Fibroblast of lung (primary cell): Measurements from ENCODE around the gene ACOXL.
"Not testable (repeated sequence)": the region's sequence is repeated elsewhere in the genome, so short reads cannot be mapped to it uniquely, and the experiment has no call there.

Source experiments
- CTCF ChIP-seq, 2 donors: IDR thresholded peaks in 1 of 2; conservative IDR thresholded peaks in 1 of 2; 1 replicate in 1 of 2; 2 replicates in 1 of 2; pipeline ENCODE4 v1.5.1; 2011 to 2012; ENCODE audit warnings: low read length in 2 of 2, control low read depth in 1 of 2, inconsistent platforms in 1 of 2, low read depth in 1 of 2, mild to moderate bottlenecking in 1 of 2
- EZH2 ChIP-seq: IDR thresholded peaks from 2 replicates; pipeline ENCODE4 v1.5.1; 2012; ENCODE audit warnings: low read length, control low read depth, mild to moderate bottlenecking; ENCODE audit errors: missing control alignments

GRCh38 chr2:110855841-110856240, 123.5 kb downstream of the ACOXL start:
- TF ChIP-seq CTCF (conservative IDR thresholded peaks at IDR 0.05 in 1 of 2, IDR thresholded peaks at IDR 0.05 in 1 of 2; ENCODE audit: low read depth in 1 of 2, low read length in 2 of 2); EZH2: not testable (repeated sequence)
